ENCODE measurements around the gene RAB10. TPM values are rescaled to one million over a fixed set of nuclear protein-coding genes. Genes with fewer than 3 reads are reported as not detected.

The RAB10 gene
- total and polyA plus RNA-seq, 9 of the 15 experiments (the other 6 are each of a cell fraction or from before 2014, with no cell fraction given): 25.1 to 214 (median 157) TPM

GRCh38 chr2:26075173-26075572 lies 41.3 kb downstream of the RAB10 start:
- Histone ChIP-seq H3K36me3 (ENCODE audit: control insufficient read depth, insufficient read depth, low read length) (peaks cover 22% of the 10 kb centered on the region), H3K4me1 (replicated peaks in 1 of 2; ENCODE audit: control insufficient read depth in 2 of 2, insufficient read depth in 2 of 2, low read length in 2 of 2) (peaks cover 17 to 57% of the 10 kb centered on the region in 2 experiments), H3K27ac (ENCODE audit: extremely low read depth, low read depth, low read length) (peak overlapping the region; percentile 65), H3K4me2 (ENCODE audit: insufficient read depth, low read length) (peak overlapping the region; percentile 55; the same call in 1 of the 2 replicates), H2AFZ (ENCODE audit: low read depth, low read length) (no peak overlapping the region), H3K4me3 (no peak overlapping the region), H3K79me2 (ENCODE audit: control insufficient read depth, insufficient read depth, low read length) (peaks cover 100% of the 10 kb centered on the region), H3K27me3 (ENCODE audit: control insufficient read depth in 2 of 2, insufficient read depth in 2 of 2, low read length in 2 of 2) (no peaks in the 10 kb centered on the region), H3K9me3 (replicated peaks; ENCODE audit: control insufficient read depth, insufficient read depth, low read depth, low read length) (peaks cover 8% of the 10 kb centered on the region), H4K20me1 (replicated peaks; ENCODE audit: control insufficient read depth, insufficient read depth, low read length) (0 out of 2 replicates have a peak, but pooled peaks cover 2% of the 10 kb centered on the region), H3K9me1 (ENCODE audit: control insufficient read depth, insufficient read depth, low read length) (no peaks in the 10 kb centered on the region), H3K9ac (ENCODE audit: insufficient read depth in 1 of 2, low read depth in 2 of 2, low read length in 2 of 2) (peak overlapping the region in 1 of 2 experiments; percentile 50; a peak in 2 of 4 replicates)
- BruUV-seq (replicated peaks): no TSS peak
- FAIRE-seq (no peak), DNase-seq (ENCODE audit: extremely low read depth in 1 of 4, low spot score in 3 of 4) (peak; percentile 25 to 54 (median 42)), ATAC-seq (peak; percentile 36)
- CTCF ChIA-PET (ENCODE audit: low intra/inter-chr PET ratio): interaction anchor here (0.6 kb wide), 1 partner anchor 224 kb away, joined by 3 read pairs; no protein-coding TSS in a partner anchor
- POLR2A ChIA-PET: interaction anchor here (1.1 to 3.9 kb wide), 3 partner anchors 9 to 14 kb away, joined by 4 to 17 read pairs (median 7); no protein-coding TSS in a partner anchor
- intact Hi-C loops (cut with micrococcal nuclease) (no loop called here), in situ Hi-C loops (cut with MboI) (no loop called here)
- WGBS (ENCODE audit: insufficient coverage, low coverage, missing lambda C conversion rate): 0% methylated on average over 1 of the region's 1 CpG
- TF ChIP-seq NCOA4 (IDR thresholded peaks at IDR 0.05; ENCODE audit: partially characterized antibody) (no peak), RBBP5 (IDR thresholded peaks at IDR 0.05; ENCODE audit: borderline replicate concordance, insufficient read depth, low read length, poor library complexity, severe bottlenecking) (no peak), NCOR1 (IDR thresholded peaks at IDR 0.05) (peak; percentile 30; the same call in 1 of the 2 replicates), BMI1 (IDR thresholded peaks at IDR 0.05; ENCODE audit: low read length) (no peak), SMARCB1 (IDR thresholded peaks at IDR 0.05; ENCODE audit: insufficient read length, low read depth) (peak; percentile 85), ARID1B (IDR thresholded peaks at IDR 0.05) (peak; percentile 39), CBFA2T2 (conservative IDR thresholded peaks at IDR 0.05) (peak; percentile 17; the same call in 1 of the 2 replicates), ZBTB2 (IDR thresholded peaks at IDR 0.05) (peak; percentile 28; the same call in 1 of the 2 replicates), ZMIZ1 (IDR thresholded peaks at IDR 0.05; ENCODE audit: low read depth in 2 of 2, low read length in 2 of 2) (no peak), SMARCC2 (IDR thresholded peaks at IDR 0.05; ENCODE audit: low read depth) (peak; percentile 24; the same call in 1 of the 2 replicates), TBL1XR1 (IDR thresholded peaks at IDR 0.05; ENCODE audit: low read length in 2 of 2) (0 out of 4 replicates have a peak, but pooled peaks of 1 of the 2 experiments have one; percentile 27), ZNF174 (CRISPR knock-in tag; IDR thresholded peaks at IDR 0.05) (no peak), ZNF785 (CRISPR knock-in tag; IDR thresholded peaks at IDR 0.05) (no peak), CGGBP1 (CRISPR knock-in tag; IDR thresholded peaks at IDR 0.05) (no peak), RCOR1 (IDR thresholded peaks at IDR 0.05; ENCODE audit: borderline replicate concordance in 1 of 2, low read depth in 2 of 2, low read length in 2 of 2) (peak in 1 of 2 experiments; percentile 34; a peak in 1 of 4 replicates), ZEB2 (IDR thresholded peaks at IDR 0.05) (peak; percentile 48; the same call in 1 of the 2 replicates), CBFA2T3 (IDR thresholded peaks at IDR 0.05) (peak; percentile 50; the same call in 1 of the 2 replicates), ZNF589 (CRISPR knock-in tag; IDR thresholded peaks at IDR 0.05; ENCODE audit: low read depth) (no peak), EP400 (IDR thresholded peaks at IDR 0.05) (0 out of 2 replicates have a peak, but pooled peaks have one; percentile 25), DPF2 (IDR thresholded peaks at IDR 0.05) (peak; percentile 72)
